Thoracic aorta (tissue), 2 donors: ENCODE data around the gene RASSF5. TPM values are rescaled to one million over a fixed set of nuclear protein-coding genes. Genes with fewer than 3 reads are reported as not detected.

ENCODE experiments used
- ATAC-seq: fragments of 150-250 bp; one replicate; pipeline ENCODE4 v1.8.0; 2017; ENCODE audit warnings: low read depth; ENCODE audit not compliant: insufficient number of reproducible peaks, low FRiP score
- DNase-seq: peaks from one replicate; pipeline ENCODE4 v3.0.0-alpha.2; 2020; ENCODE audit warnings: low spot score
- H3K27ac ChIP-seq, 2 donors: fragments of 200-600 bp; sonication (generic); 1 replicate in 1 of 2; 2 replicates in 1 of 2; pipeline ENCODE4 v1.5.1; 2016; ENCODE audit warnings: mild to moderate bottlenecking in 2 of 2, moderate library complexity in 2 of 2
- H3K27me3 ChIP-seq: fragments of 200-600 bp; sonication (generic); replicated peaks from 2 replicates; pipeline ENCODE4 v1.6.0; 2016; ENCODE audit warnings: mild to moderate bottlenecking; ENCODE audit not compliant: insufficient read depth
- H3K36me3 ChIP-seq: fragments of 200-600 bp; sonication (generic); one replicate; pipeline ENCODE4 v1.5.1; 2016
- H3K4me1 ChIP-seq, 2 donors: fragments of 200-600 bp; sonication (generic); 1 replicate in 1 of 2; 2 replicates in 1 of 2; pipeline versions ENCODE4 v1.5.1 to v1.6.0; 2016; ENCODE audit warnings: low read depth in 2 of 2, mild to moderate bottlenecking in 1 of 2; ENCODE audit not compliant: control insufficient read depth in 1 of 2
- H3K4me3 ChIP-seq: fragments of 200-600 bp; sonication (generic); 2 replicates; pipeline ENCODE4 v1.5.1; 2016; ENCODE audit warnings: mild to moderate bottlenecking
- H3K9me3 ChIP-seq: fragments of 200-600 bp; sonication (generic); 2 replicates; pipeline ENCODE4 v1.5.1; 2016
- CTCF ChIP-seq: fragments of 200-600 bp; sonication (generic); IDR thresholded peaks from one replicate; pipeline ENCODE4 v1.5.1; 2019; ENCODE audit warnings: antibody characterized with exemption
- total RNA-seq, 2 donors: library from RNA; depleted of rRNA; stranded (reverse); fragments of >200 nt; gene quantifications; one replicate each; pipeline versions ENCODE4 v1.1.0 to v1.2.3, GENCODE V29; 2016

The RASSF5 gene
- total RNA-seq, 2 donors from 2014 or later, result 21.7 to 22.8 TPM

- peaks cover 17 to 37% of the 10 kb centered on the region in 2 donors for H3K4me1 ChIP-seq
- ATAC-seq (no peak), DNase-seq (no peak)
- no peaks in the 10 kb centered on the region for H3K27me3 ChIP-seq
- TF ChIP-seq CTCF, result no peak
- H3K4me3 ChIP-seq, result no peak overlapping the region
- H3K27ac ChIP-seq, result no peak overlapping the region
- no peaks in the 10 kb centered on the region for H3K9me3 ChIP-seq
- H3K36me3 ChIP-seq, result peaks cover 4% of the 10 kb centered on the region
Measured at GRCh38 chr1:206493279-206493678, 14.1 kb upstream of the RASSF5 start.

GRCh38 chr1:206495011-206495461 lies 12.3 kb upstream of the RASSF5 start:
- H3K27ac ChIP-seq, result peak overlapping the region in 1 of 2 donors; percentile 63
- peaks cover 4% of the 10 kb centered on the region for H3K36me3 ChIP-seq
- H3K4me1 ChIP-seq, result peaks cover 17 to 38% of the 10 kb centered on the region in 2 donors
- TF ChIP-seq CTCF, result no peak
- H3K9me3 ChIP-seq, result no peaks in the 10 kb centered on the region
- DNase-seq (no peak), ATAC-seq (no peak)
- H3K27me3 ChIP-seq, result no peaks in the 10 kb centered on the region
- no peak overlapping the region for H3K4me3 ChIP-seq

- peaks cover 17 to 38% of the 10 kb centered on the region in 2 donors for H3K4me1 ChIP-seq
- no peak overlapping the region for H3K4me3 ChIP-seq
- peak overlapping the region; percentile 35 to 63 for H3K27ac ChIP-seq
- no peaks in the 10 kb centered on the region for H3K9me3 ChIP-seq
- no peak for TF ChIP-seq CTCF
- DNase-seq, result no peak
- ATAC-seq, result no peak
- H3K36me3 ChIP-seq, result peaks cover 4% of the 10 kb centered on the region
- H3K27me3 ChIP-seq, result no peaks in the 10 kb centered on the region
Measured at GRCh38 chr1:206495493-206496046, 11.8 kb upstream of the RASSF5 start.

- Histone ChIP-seq H3K36me3 (peaks cover 4% of the 10 kb centered on the region), H3K27ac (peak overlapping the region in 1 of 2 donors; percentile 63), H3K4me3 (no peak overlapping the region), H3K4me1 (peaks cover 22 to 44% of the 10 kb centered on the region in 2 donors), H3K27me3 (no peaks in the 10 kb centered on the region), H3K9me3 (no peaks in the 10 kb centered on the region)
- ATAC-seq, result no peak
- TF ChIP-seq CTCF, result no peak
- DNase-seq, result no peak
Measured at GRCh38 chr1:206496131-206496793, 11.1 kb upstream of the RASSF5 start.

GRCh38 chr1:206497363-206497762 lies 10.0 kb upstream of the RASSF5 start:
- DNase-seq (no peak), ATAC-seq (no peak)
- H3K4me3 ChIP-seq, result no peak overlapping the region
- no peak for TF ChIP-seq CTCF
- no peaks in the 10 kb centered on the region for H3K9me3 ChIP-seq
- H3K4me1 ChIP-seq, result peaks cover 29 to 53% of the 10 kb centered on the region in 2 donors
- H3K36me3 ChIP-seq, result no peaks in the 10 kb centered on the region
- peak overlapping the region in 1 of 2 donors; percentile 10 for H3K27ac ChIP-seq
- no peaks in the 10 kb centered on the region for H3K27me3 ChIP-seq
